Right ventricle myocardium superior (tissue), 1 donor: Measurements from ENCODE around the gene SOX1. TPM values are rescaled to one million over a fixed set of nuclear protein-coding genes. Genes with fewer than 3 reads are reported as not detected.

Experiments
- ATAC-seq: fragments of 200-7000 bp; cut with Tn5 transposase; one replicate; pipeline ENCODE4 v1.9.1; 2020; ENCODE audit warnings: mild to moderate bottlenecking; ENCODE audit not compliant: poor library complexity
- DNase-seq: peaks from one replicate; pipeline ENCODE4 v3.0.0-alpha.2; 2020
- intact Hi-C: fragments of 100-400 bp; cut with DNase I; formaldehyde crosslinking; loops from one replicate; pipeline ENCODE4 v1.11.2; 2022
- total RNA-seq: library from RNA; stranded (reverse); fragmentation: NEBNext Ultra II Directional; extraction: Animal tissue kit (Norgen Biotek cat#: 25700); gene quantifications from one replicate; pipeline ENCODE4 v1.2.1, GENCODE V29; 2021
- donor health status: DM: no; HTN: yes; CAD: no; lungs with severe emphysema.

The SOX1 gene
- total RNA-seq, 1 donor from 2014 or later: not detected

DNA sequence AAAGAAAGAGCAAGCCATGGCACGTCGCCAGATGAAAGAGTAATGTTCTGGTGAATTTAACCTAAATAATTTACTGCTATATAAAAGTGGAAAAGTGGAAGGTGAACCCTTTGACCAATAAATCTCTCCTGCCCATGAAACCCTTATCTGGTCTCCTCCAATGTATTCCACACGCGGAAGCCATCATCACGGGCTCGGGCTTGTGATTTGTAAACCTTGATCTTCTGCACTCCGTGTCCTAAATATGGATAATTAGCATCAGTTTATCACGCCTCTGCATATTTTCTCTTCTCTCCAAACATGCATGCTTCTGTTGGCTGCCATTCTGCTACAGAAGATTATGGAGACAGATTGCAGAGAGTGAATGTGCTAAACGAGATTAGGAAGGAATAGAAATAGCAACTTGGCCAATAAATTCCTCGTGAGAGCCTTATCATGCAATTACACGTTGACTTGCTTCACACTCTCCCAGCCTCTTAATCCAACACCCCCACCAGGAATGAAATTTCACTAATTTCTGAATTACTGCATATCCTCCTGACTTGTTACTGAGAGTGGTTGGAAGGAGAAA, 34.5 kb downstream of the SOX1 start:
- DNase-seq: no peak
- ATAC-seq: no peak
- intact Hi-C loops: no loop called here

DNA sequence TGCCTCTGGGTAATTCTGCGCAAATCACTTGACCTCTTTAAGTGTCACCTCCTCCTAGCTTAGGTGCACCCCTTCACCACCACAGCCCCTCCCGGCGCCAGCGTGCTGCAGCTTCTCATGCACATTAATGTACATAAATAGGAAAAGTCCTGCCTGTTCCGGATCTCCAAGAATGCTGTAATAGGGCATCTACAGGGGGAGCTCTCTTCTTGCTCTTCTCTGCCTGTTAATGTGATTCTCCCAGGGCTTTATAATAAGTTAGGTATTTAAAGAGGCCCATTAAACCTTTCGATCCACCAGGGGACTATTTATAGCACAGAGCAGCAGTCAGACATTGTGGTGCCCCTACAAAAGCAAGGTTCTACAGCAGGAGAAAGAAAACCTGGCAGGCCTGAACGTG, 35.3 kb downstream of the SOX1 start:
- no peak for DNase-seq
- intact Hi-C loops: no loop called here
- no peak for ATAC-seq

DNA sequence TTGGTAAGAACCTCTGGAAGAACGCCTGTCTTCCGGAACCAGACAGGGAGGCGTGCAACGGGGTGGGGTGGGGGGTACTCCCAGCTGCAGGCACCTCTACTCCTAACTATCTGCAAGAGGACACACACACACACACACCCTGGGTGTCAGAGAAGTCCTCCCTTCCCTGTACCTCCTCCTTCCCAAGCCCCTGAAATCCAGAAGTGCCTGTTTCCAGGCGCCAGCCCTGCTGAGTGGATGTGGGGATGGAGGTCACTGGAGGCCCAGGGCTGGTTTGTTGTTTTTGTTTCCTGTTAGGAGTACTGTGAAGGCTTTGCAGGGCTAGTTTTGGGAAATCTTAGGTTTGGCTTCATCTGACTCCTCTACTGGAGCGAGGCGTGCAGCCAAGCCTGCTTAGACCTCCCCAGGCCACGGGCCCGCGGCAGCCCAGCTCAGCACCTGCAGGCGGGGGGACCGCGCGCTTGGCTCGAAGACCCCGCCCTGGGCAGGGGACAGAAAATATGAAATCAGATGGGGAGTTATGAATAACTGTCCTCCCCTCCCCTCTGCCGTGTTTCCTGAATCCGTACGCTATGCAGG, 36.4 kb downstream of the SOX1 start:
- intact Hi-C loops: no loop called here
- no peak for ATAC-seq
- DNase-seq: no peak

DNA sequence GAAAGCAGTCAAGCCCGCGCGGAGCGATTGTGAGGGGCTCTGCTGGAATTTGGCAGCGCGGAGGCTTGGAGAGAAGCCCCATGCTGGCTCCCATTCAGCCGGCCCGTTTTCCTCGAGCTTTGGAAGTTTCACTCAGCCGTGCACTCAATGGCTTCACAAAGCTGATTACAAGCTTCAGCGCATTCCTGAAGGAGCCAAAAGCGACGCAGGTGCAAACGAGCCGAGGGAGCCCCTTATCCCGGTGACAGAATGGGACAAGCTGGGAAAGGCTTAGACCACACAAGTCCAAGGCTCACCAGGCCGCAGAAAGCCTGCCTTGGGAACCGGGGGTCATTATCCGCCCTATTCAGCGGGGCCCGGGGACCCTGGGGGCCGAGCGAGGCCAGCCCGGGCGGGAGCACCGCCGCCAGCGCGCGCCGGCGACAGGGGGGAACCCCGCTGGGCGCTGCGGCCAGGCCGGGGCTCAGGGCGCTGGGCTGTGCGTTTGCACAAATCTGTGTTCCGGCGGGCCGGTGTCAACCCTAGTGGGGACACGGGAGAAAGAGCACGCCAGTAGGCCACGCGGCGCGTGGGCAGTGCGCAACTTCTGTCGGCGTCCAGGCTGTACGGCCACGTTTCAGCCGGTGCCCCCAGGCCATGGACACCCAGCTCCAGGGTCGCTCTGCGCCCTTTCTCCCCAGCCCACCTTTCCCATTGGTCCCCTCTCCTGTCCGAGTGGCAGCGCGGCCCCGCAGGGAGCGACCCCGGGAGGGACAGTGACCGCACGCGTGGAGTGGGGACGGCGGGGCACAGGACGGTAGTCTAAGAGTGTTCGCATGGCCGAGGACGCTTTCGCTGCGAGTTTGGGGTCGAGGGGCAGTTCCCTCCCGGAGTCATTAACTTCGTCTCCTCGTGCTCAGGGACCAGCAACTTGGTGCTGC, 37.3 kb downstream of the SOX1 start:
- no peak for DNase-seq

DNA sequence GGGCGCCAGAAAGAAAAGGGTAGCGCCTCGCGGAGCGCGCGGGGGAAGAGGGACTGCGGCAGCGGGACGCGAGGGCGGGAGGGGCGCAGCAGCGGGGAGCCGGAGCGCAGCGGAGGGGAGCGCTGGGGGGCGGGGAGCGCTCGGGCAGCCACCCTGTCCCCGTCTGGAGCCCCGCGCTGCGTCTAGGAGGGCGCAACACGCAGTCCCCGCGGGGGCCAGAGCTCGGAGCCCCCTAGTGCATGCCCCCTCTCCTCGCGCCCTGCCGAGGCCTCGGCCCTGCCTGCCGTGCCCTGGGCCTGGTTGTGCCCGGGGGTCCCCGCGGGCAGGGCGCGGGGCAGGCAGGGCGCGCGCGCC, 37.9 kb downstream of the SOX1 start:
- intact Hi-C loops: no loop called here
- ATAC-seq (no peak), DNase-seq (no peak)

More for the DNA sequence above, 37.3 kb downstream of the SOX1 start:
- intact Hi-C loops: no loop called here
- no peak for ATAC-seq

DNA sequence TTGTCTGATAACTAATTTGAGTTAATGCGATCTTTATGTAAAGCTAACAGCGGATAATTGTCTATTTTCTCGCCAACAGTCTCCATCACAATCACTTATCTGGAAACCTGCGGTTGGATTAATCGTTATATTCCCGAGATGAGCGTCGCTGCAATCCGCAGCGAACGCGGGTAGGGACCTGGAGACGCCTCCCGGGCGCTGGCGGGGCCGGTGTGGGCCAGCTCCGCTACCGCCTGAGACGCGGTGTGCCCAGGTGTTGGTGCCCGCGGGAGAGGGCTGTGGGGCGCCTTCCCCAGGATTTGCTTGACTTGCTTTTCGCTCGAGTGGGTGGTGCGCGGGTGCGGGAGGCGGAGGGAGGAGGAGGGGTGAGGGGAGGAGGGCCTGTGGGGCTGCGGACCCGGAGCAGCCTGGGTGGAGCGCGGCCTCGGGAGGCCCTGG, 38.3 kb downstream of the SOX1 start:
- ATAC-seq (no peak), DNase-seq (no peak)
- intact Hi-C loops: no loop called here

DNA sequence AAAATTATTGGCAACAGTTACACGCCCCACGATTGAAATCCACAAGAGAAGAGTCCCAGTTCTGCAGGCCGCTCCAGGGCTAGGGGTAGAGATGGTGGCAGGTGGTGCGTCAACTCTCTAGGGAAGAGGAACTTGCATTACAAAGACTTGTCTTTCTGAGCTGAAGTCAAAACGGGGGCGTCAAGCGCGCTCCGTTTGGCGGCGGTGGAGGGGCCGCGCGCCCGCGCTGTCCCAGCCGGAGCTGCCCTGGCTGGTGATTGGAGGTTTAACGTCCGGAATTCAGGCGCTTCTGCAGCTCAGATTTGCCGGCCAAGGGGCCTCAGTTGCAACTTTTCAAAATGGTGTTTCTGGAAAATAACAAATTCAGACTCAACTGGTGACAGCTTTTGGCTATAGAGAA, 38.9 kb downstream of the SOX1 start:
- intact Hi-C loops: no loop called here
- ATAC-seq (no peak), DNase-seq (no peak)

- DNase-seq (no peak), ATAC-seq (no peak)
- intact Hi-C loops: no loop called here
Observed at GRCh38 chr13:112106478-112107141, 39.7 kb downstream of the SOX1 start.

DNA sequence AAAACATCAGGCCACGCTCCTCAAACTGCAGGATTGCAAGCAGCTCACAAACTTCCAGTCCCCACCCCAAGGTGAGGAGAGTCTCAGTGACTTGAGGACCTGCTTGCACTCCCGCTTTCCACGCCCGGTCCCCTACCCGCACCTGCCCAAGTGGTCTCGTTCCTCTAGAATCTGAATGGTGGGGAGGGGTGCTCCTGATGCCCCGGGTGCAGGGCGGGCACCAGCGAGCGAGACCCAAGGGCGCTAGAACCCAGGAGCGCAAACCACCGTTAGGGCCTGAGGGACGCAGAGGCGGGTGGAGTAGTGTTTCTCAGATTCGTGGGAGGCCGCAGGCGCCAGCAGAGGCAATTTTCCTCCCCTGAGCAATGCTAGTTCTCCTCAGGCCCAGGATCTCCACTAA, 40.3 kb downstream of the SOX1 start:
- ATAC-seq: no peak
- intact Hi-C loops: no loop called here
- no peak for DNase-seq

DNA sequence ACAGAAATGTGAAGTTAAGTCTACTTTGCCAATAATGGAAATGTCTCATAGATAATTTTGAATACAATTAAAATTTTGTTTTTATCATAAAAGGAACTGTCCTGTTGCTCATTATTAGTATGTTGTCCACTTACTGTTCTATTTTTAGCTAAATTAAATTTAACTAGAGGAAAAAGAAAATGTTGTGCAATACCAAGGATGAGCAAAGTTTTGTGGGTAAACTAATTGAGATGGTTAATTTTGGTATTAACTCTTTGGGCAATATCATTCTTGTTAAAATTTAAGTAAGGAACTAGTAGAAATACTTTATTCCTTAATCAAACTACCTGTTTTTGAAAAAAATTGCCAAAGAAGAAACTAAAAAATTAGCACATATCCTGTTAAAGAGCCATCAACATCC, 43.5 kb downstream of the SOX1 start:
- intact Hi-C loops: no loop called here
- ATAC-seq (no peak), DNase-seq (no peak)

- no peak for DNase-seq
- no peak for ATAC-seq
- intact Hi-C loops: no loop called here
Observed at GRCh38 chr13:112111239-112111857, 44.4 kb downstream of the SOX1 start.

- intact Hi-C loops: no loop called here
- ATAC-seq: no peak
Observed at GRCh38 chr13:112112534-112113276, 45.8 kb downstream of the SOX1 start.

GRCh38 chr13:112113348-112113747, 46.4 kb downstream of the SOX1 start:
- intact Hi-C loops: no loop called here
- ATAC-seq (no peak), DNase-seq (no peak)

More at GRCh38 chr13:112112534-112113276, 45.8 kb downstream of the SOX1 start:
- no peak for DNase-seq

GRCh38 chr13:112113851-112114250, 46.9 kb downstream of the SOX1 start:
- ATAC-seq (no peak), DNase-seq (no peak)
- intact Hi-C loops: no loop called here

- no peak for DNase-seq
- no peak for ATAC-seq
- intact Hi-C loops: no loop called here
Observed at GRCh38 chr13:112114391-112114790, 47.4 kb downstream of the SOX1 start.

- ATAC-seq: no peak
- intact Hi-C loops: no loop called here
- DNase-seq: no peak
Observed at GRCh38 chr13:112115403-112116091, 48.6 kb downstream of the SOX1 start.

DNA sequence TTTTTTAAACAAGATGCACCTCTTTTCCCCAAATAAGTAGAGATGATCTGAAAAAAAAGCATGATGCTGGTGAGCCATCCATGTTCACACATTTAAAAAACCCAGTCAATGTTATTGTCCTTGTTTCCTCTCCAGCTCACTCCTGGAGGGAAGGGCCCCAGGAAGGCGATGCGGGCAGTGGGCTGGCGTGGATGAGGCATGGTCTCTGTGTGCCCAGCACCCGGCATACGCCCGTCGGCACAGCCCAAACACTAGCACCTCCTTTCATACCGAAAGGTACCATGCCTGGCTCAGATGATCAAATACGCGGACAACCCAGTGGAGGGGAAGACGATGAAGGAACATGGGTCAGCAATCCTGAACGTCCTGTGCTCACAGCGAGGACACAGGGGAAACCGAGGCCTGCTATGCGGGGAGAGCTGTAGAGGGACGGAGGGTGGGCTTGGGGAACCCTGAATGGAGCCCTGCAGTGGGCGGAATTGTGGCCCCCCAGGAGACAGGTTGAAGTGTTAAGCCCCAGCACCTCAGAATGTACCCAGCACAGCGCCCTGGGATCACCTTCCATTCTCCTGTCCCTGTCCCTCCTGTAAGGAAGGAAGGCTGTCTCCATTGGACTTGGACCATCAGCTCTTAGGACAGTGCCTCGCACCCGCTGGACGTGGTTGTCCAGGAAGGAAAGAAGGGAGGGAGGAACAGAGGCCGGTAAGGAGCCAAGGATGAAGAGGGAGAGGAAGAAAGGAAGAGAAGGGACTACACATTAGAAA, 49.4 kb downstream of the SOX1 start:
- no peak for ATAC-seq
- DNase-seq: no peak
- intact Hi-C loops: no loop called here
